Measurements from ENCODE around the gene TMEM51. TPM values are rescaled to one million over a fixed set of nuclear protein-coding genes. Genes with fewer than 3 reads are reported as not detected.
A peak's percentile ranks its signal among the peaks of the same experiment; 100 is the strongest.

TMEM51 gene
- total and polyA plus RNA-seq, 2 experiments from 2014 or later, result 23.8 to 32.7 TPM

- TF ChIP-seq CTCF (IDR thresholded peaks at IDR 0.05; ENCODE audit: low read depth, low read length), result no peak
- Histone ChIP-seq H3K27ac (no peak overlapping the region), H3K36me3 (no peaks in the 10 kb centered on the region), H3K9me3 (ENCODE audit: low read depth) (no peaks in the 10 kb centered on the region), H3K27me3 (no peaks in the 10 kb centered on the region), H3K4me3 (no peak overlapping the region), H3K4me1 (ENCODE audit: low read depth) (peaks cover 8% of the 10 kb centered on the region)
- DNase-seq (ENCODE audit: low read depth in 1 of 2, low spot score in 1 of 2), result no peak
Measured at GRCh38 chr1:15115542-15116330, 37.8 kb upstream of the TMEM51 start.

- Histone ChIP-seq H3K36me3 (no peaks in the 10 kb centered on the region), H3K4me3 (no peak overlapping the region), H3K9me3 (ENCODE audit: low read depth) (no peaks in the 10 kb centered on the region), H3K4me1 (ENCODE audit: low read depth) (peaks cover 8% of the 10 kb centered on the region), H3K27ac (no peak overlapping the region), H3K27me3 (no peaks in the 10 kb centered on the region)
- no peak for TF ChIP-seq CTCF (IDR thresholded peaks at IDR 0.05; ENCODE audit: low read depth, low read length)
- peak in 1 of 2 donors; percentile 23 for DNase-seq (ENCODE audit: low read depth in 1 of 2, low spot score in 1 of 2)
Measured at GRCh38 chr1:15116966-15117365, 36.6 kb upstream of the TMEM51 start.

GRCh38 chr1:15117671-15118325 lies 35.7 kb upstream of the TMEM51 start:
- H3K9me3 ChIP-seq (ENCODE audit: low read depth), result no peaks in the 10 kb centered on the region
- TF ChIP-seq CTCF (IDR thresholded peaks at IDR 0.05; ENCODE audit: low read depth, low read length), result no peak
- DNase-seq (ENCODE audit: low read depth in 1 of 2, low spot score in 1 of 2), result no peak
- no peaks in the 10 kb centered on the region for H3K36me3 ChIP-seq
- H3K27ac ChIP-seq, result no peak overlapping the region
- H3K27me3 ChIP-seq, result no peaks in the 10 kb centered on the region
- peaks cover 8% of the 10 kb centered on the region for H3K4me1 ChIP-seq (ENCODE audit: low read depth)
- H3K4me3 ChIP-seq, result no peak overlapping the region

GRCh38 chr1:15118579-15118978 lies 35.0 kb upstream of the TMEM51 start:
- no peaks in the 10 kb centered on the region for H3K9me3 ChIP-seq (ENCODE audit: low read depth)
- no peak for TF ChIP-seq CTCF (IDR thresholded peaks at IDR 0.05; ENCODE audit: low read depth, low read length)
- peaks cover 8% of the 10 kb centered on the region for H3K4me1 ChIP-seq (ENCODE audit: low read depth)
- H3K27me3 ChIP-seq, result no peaks in the 10 kb centered on the region
- H3K4me3 ChIP-seq, result no peak overlapping the region
- no peak for DNase-seq (ENCODE audit: low read depth in 1 of 2, low spot score in 1 of 2)
- no peaks in the 10 kb centered on the region for H3K36me3 ChIP-seq
- no peak overlapping the region for H3K27ac ChIP-seq

- Histone ChIP-seq H3K36me3 (no peaks in the 10 kb centered on the region), H3K27me3 (no peaks in the 10 kb centered on the region), H3K27ac (no peak overlapping the region), H3K4me3 (no peak overlapping the region), H3K9me3 (ENCODE audit: low read depth) (no peaks in the 10 kb centered on the region), H3K4me1 (ENCODE audit: low read depth) (peaks cover 8% of the 10 kb centered on the region)
- DNase-seq (ENCODE audit: low read depth in 1 of 2, low spot score in 1 of 2), result no peak
- no peak for TF ChIP-seq CTCF (IDR thresholded peaks at IDR 0.05; ENCODE audit: low read depth, low read length)
Measured at GRCh38 chr1:15120251-15120945, 33.1 kb upstream of the TMEM51 start.

Data from cardiac muscle cell (in vitro differentiated cells and primary cell).